Measurements from ENCODE around the gene DSP.

DNA sequence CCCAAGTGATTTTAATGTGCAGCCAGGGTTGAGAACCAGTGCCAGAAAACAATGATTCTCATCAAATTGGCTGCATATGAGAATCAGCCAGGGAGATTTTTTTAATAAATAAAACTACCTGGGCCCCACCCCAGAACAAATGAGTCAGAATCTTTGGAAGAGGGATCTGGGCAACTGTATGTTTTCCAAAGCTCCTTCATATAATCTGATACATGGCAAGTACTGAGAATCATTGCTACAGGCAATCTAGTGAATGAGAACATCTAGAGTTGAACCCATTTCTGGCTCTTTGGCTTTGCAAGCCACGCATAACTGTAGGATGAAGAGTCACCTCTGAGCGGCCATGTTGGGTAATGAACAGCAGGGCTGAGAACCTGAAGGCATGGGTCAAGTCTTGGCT is 26.1 kb upstream of the DSP start:
- TF ChIP-seq, protein P1, sequence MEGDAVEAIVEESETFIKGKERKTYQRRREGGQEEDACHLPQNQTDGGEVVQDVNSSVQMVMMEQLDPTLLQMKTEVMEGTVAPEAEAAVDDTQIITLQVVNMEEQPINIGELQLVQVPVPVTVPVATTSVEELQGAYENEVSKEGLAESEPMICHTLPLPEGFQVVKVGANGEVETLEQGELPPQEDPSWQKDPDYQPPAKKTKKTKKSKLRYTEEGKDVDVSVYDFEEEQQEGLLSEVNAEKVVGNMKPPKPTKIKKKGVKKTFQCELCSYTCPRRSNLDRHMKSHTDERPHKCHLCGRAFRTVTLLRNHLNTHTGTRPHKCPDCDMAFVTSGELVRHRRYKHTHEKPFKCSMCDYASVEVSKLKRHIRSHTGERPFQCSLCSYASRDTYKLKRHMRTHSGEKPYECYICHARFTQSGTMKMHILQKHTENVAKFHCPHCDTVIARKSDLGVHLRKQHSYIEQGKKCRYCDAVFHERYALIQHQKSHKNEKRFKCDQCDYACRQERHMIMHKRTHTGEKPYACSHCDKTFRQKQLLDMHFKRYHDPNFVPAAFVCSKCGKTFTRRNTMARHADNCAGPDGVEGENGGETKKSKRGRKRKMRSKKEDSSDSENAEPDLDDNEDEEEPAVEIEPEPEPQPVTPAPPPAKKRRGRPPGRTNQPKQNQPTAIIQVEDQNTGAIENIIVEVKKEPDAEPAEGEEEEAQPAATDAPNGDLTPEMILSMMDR (IDR thresholded peaks at IDR 0.05) = no peak
- no peak for TF ChIP-seq POLR2AphosphoS5 (IDR thresholded peaks at IDR 0.05; ENCODE audit: low read depth, low read length)
- TF ChIP-seq, protein P2, sequence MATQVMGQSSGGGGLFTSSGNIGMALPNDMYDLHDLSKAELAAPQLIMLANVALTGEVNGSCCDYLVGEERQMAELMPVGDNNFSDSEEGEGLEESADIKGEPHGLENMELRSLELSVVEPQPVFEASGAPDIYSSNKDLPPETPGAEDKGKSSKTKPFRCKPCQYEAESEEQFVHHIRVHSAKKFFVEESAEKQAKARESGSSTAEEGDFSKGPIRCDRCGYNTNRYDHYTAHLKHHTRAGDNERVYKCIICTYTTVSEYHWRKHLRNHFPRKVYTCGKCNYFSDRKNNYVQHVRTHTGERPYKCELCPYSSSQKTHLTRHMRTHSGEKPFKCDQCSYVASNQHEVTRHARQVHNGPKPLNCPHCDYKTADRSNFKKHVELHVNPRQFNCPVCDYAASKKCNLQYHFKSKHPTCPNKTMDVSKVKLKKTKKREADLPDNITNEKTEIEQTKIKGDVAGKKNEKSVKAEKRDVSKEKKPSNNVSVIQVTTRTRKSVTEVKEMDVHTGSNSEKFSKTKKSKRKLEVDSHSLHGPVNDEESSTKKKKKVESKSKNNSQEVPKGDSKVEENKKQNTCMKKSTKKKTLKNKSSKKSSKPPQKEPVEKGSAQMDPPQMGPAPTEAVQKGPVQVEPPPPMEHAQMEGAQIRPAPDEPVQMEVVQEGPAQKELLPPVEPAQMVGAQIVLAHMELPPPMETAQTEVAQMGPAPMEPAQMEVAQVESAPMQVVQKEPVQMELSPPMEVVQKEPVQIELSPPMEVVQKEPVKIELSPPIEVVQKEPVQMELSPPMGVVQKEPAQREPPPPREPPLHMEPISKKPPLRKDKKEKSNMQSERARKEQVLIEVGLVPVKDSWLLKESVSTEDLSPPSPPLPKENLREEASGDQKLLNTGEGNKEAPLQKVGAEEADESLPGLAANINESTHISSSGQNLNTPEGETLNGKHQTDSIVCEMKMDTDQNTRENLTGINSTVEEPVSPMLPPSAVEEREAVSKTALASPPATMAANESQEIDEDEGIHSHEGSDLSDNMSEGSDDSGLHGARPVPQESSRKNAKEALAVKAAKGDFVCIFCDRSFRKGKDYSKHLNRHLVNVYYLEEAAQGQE (IDR thresholded peaks at IDR 0.05; ENCODE audit: insufficient read depth in 1 of 2, low read depth in 2 of 2, low read length in 1 of 2) = no peak

Measured in Panc1 (cell line).